ENCODE data around the gene NSF.
"Not testable (repeated sequence)": the region's sequence is repeated elsewhere in the genome, so short reads cannot be mapped to it uniquely, and the experiment has no call there.

Gene NSF

DNA sequence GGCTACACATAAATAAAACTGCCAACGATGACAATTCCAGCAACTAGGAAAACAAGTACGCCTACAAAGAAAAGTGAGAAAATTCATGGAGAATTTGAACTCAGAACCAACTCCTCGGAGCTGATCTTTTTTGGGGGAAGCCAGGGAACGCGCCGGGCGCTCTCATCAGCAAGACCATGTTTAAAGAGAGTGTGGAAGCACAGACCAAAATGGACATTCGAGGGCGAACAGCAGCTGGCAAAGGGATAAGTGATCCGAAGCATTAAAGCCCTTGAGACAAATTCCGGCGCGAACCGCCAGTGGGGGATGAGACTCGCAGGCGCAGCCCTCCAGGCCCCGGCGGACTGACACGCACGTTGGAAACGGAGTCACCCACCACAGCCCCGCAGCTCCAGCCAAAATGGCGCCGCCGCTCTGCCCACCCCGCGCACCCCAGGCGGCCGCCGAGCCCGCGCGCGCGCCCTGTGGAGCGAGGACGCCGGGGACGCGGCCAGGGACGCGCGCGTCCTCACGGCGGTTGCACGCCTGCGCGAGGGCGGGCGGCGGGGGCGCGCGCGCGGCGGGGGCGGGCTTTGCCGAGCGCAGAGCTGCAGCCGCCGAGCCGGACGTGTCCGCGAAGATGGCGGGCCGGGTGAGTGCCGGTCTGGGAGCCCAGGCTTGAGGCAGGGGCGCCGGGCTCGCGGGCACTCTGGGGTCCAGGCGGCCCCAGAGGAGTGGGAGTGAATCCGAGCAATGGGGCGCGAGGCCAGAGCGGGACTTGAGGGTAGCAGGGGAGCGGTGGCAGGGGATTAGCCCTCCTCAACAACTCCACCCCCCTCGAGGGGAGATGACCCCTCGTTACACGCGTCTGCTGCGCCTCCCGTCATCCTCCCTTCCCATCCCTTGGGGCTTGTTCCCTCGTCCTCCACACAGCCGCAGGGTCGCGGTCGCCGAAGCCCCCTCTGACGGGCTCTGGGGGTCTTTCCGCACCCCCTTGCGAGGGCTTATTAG is at the start of gene NSF:
TSS of gene NSF (plus strand) at position 513 of the 990 bp plus-strand sequence. CDS start at position 620, 107 bp downstream.
- not testable (repeated sequence) for H3K27ac ChIP-seq

DNA sequence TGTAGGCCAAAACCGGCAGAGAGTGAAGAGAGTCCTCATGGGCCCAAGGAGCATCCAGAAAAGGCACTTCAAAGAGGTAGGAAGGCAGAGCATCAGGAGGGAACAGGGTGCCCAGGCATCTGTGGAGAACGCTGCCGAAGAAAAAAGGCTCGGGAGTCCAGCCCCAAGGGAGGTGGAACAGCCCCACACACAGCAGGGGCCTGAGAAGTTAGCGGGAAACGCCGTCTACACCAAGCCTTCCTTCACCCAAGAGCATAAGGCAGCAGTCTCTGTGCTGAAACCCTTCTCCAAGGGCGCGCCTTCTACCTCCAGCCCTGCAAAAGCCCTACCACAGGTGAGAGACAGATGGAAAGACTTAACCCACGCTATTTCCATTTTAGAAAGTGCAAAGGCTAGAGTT is 41.9 kb upstream of the NSF start:
- not testable (repeated sequence) for H3K27ac ChIP-seq

DNA sequence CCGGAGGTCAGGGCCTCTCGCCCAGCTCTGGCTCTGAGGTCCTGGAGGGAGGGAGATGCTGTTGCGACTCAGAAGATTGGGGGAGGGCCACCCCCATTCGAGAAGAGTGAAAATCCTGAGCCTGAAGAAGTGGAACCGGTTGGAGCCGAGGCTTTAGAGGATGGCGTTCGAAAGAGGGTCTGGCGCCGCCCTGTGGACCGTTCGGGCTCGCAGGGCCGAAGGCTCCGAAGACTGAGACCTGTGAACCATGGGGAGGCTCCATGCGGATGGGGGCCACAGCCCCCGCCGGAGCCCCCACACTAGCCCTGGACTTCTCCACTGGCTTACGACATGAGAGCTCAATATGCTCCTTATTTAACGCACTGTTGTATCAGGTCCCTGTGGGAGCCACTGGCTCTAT is 31.3 kb upstream of the NSF start:
- H3K27ac ChIP-seq = not testable (repeated sequence)

DNA sequence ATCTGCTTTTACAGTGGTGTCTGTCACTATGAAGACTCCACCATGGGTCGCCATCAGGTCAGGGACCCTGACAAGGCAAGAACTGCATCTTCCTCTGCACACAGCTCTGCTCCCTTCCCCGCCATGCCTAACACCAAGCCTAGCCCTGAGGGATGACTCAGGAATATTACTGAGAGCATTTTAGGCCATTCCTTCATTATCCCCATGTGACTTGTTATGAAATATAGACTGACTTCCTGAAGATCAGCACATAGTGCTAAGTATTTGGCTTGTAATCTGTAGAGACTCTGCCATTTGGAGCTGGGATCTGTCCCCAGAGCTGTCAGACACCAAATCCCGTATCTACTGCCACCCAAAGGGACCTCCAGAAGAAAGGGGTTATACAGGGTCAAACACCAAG is 30.4 kb upstream of the NSF start:
- not testable (repeated sequence) for H3K27ac ChIP-seq

DNA sequence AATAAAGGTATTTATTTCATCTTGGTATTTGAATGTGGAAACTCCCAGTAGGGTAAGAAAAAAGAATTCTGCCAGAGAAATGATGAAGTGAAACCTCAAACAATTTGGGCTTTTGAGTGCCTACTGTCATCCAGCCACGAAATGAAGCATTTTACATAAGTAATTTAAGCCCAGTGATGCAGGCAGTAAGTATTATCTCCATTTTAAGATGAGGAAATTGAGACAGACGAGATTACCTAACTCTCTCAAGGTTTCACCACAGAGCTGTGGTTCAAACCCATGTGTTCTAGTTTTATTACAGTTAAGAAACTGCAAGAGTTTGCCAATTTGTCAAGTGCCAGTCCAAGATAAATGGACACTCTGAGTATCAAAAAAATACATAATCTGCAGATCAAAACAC is 24.2 kb upstream of the NSF start:
- H3K27ac ChIP-seq = not testable (repeated sequence)

DNA sequence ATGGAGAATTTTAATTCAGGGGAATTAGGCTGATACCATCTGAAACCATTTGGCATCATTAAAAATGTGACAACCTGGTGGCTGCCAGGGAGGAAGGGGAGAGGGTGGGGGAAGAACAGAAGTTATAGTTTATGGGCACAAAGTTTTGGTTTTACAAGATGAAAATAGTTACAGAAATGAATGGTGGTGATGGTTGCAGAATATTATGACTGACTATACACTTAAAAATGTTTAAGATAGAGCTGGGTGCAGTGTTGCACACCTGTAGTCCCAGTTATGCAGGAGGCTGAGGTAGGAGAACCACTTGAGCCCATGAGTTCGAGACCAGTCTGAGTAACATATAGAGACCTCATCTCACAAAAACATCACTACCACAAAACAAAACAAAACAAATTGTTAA is 23.5 kb upstream of the NSF start:
- not testable (repeated sequence) for H3K27ac ChIP-seq

DNA sequence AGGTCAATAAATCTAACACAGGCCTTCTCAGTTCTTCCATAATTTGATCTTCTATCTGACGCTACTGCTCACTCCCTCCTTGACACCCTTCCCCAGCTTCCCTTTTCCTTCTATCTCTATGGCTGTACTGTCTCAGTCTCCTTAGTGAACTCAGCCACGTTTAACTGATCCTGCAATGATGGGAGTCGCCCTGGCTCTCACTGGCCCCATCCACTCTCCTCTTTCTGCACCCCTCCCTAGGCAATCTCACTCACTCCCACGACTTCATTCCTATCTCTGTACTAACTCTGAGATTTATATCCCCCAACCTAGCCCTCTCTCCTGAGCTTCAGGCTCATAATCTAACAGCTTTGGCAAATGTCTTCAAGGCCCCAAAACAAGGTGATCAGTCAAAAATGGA is 18.7 kb upstream of the NSF start:
- not testable (repeated sequence) for H3K27ac ChIP-seq

DNA sequence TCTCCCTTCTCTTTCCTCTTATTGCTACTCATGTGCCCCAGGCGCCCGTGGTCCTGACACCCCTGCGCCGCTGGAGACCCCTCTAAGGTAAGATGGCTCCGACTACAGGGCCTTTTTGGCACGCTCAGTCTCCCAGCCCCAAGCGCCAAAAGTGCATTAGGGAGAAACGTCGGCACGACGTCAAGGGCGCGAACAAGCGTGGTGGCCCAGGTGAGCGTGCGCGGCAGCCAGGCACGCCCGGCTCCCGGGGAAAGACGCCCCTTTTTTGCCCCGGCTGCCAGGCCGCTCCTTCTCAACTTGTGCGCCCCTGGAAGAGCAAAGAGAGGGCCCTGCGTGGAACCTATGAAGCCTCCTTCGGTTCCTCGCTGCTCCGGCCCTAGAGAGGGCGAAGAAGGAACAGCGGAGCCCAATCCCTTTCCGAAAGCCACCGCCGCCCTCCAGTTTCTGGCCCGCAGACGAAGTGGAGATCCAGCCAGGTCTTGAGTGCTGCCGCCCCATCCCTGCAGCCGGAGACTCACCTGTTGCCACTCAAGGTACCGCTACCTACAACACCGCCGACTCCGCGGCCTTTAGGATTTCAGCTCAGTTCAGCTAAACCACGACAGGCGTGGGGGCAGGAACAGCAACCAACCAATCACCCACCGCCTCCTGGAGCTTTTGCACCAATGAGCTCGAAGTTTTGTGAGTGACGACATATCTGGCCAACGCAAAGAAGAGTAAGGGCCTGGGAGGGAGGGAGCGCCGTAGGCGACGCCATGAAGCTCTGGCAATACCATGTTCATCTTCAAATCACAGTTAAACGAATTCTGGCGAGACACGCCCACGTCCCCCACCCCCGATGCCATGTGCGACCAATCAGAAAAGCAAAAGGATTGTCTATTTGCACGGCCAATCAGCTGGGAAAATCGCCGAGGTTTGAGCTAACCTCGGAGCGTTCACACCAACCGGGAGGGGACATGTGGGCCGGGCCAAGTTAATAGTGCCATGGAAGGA is 11.1 kb upstream of the NSF start, which contains the start of gene ARL17A:
TSS of gene ARL17A (minus strand) at position 609 of the 993 bp plus-strand sequence. CDS start 3,369 bp downstream, outside the sequence.
- not testable (repeated sequence) for H3K27ac ChIP-seq

DNA sequence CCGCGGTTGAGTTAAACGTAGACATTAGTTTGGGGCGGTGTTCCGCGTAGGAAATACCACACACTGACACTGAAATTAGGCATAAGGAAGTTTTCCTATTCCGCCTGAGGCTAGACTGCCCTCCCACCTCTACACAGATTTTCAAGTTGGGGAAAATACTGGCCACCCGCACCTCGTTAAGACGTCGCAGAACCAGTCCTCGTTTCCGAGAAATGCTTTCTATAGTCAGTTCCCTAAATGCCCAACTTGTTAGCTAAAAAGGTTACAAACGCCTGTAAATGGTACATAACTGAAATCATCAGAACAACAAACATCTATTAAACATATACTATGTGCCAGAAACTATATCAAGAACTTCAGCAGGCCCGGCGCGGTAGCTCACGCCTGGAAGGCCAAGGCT is 10.4 kb upstream of the NSF start:
- H3K27ac ChIP-seq = not testable (repeated sequence)

DNA sequence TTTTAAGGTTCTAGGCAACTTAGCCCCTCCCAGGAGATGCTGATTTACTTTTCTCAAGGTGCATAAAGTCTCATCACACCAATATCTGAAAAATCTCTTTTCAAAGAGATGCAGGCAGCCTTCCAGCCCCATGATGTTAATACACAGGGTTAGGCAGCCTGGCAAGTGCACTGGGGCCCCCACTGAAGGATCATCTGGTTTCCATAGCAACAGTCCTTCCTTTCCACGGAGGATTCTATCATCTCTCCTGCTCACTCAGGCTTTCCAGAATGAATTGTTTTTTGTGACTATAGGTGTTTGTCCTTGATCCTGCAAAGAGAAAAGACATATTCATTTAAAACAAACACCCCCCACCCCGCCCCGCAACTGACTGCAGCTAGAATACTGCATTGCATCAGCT is 5.0 kb upstream of the NSF start:
- not testable (repeated sequence) for H3K27ac ChIP-seq

DNA sequence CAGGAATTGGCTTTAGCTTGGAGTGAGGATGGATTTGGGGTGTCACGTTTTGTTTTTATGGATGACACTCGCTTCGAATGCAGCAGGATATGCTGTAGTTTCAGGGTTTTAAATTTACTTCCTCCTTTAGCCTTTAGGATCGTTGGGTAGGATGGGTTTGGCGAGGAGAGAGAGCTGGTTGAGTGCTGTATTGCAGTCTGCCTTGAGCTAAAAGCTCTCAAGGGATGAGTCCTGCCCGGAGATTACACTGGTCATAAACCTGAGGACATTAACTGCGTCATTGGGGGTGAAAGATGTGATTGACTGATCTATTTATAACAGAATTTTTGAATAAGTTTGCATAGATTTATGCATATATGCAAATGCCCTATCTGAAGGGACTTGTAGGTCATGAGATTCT is 863 bp downstream of the NSF start:
- not testable (repeated sequence) for H3K27ac ChIP-seq

DNA sequence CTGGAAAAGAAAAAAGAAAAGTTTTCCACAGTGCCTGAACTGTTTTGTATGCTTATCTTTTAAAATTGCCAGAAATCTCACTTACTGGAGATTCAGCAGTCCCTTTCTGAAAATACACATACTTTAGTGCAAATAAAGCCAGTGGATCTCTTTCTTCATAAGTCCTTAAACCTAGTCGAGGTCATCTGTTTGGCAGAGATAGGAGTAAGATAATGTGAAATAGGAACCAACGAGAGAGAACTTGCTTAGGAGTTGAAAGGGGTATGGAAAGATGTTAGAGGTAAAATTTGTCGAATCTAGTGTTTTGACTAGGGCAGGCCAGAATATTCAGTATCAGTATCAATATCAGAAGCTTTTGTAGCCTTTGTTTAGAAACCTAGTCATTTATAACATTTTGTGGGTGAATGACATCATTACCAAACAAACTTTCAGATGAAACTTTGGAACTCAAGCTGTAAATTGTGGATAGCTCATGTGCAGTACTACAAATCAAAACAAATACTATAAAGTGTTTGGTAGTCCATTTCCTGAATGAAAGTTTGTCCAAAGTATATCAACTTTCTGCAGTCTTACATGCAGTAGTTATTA is 8.0 kb downstream of the NSF start:
- H3K27ac ChIP-seq = not testable (repeated sequence)

DNA sequence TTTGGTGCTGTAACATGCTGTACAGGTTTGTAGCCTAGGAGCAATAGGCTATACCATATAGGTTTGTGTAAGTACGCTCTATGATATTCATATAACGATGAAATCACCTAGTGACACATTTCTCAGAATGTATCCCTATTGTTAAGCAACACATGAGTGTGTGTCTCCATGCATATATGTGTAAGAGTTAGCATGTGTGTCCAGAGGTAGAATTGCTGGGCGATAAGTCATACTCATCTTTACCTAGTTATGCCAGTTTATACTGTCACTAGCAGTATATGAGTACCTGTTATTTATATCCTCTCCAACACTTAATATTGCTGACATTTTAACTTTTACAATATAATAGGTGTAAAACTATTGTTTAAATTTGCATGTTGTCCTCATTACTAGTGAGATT is 10.3 kb downstream of the NSF start:
- not testable (repeated sequence) for H3K27ac ChIP-seq

DNA sequence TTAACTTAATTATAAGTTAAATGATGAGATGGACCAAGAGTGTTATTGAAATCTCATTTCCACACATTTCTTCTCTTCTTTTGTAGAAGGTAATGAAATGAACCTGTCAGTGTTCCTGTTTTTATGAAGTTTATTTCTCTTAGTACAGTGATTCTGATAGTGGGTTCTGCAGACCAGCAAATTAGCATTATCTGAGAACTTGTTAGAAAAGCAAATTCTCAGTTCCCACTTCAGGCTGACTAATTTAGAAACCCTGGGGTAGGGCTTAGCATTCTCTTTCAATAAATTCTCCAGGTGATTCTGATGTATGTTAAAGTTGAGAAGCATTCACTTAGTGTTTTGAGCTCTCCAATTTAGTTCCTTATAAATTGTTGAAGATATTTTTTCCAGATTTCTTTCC is 12.7 kb downstream of the NSF start:
- H3K27ac ChIP-seq = not testable (repeated sequence)

DNA sequence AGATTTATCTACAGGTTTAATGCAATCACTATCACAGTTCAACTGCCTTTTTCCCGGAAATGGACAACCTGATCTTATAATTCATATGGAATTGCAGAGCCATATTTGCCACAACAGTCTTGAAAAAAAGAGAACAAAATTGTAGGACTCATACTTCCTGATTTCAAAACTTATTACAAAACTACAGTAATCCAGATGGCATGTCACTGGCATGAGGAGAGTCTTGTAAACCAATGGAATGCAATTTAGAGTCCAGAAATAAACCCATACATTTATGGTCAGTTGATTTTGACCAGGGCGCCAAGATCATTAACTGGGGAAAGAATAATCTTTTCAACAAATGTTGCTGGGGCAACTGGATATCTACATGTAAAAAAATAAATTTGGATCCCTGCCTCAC is 20.8 kb downstream of the NSF start:
- H3K27ac ChIP-seq = not testable (repeated sequence)

DNA sequence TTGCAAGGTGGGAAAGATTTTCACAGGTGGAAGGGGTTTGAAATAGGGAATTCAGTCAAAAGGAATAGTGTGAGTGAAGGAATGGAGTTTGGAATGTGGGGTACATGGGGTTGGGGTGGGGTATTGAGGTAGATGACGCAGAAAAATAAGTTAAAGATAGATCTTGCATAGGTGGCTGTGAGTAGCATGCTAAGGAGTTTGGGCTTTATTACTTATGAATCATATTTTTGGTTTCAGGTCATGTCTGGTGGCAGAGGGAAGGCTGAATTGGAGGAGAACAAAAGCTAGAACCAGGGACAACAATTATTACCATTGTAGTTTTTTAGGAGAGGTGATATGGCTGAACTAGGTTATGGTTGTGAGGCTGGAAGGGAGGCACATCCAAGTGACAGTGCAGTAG is 23.4 kb downstream of the NSF start:
- not testable (repeated sequence) for H3K27ac ChIP-seq

DNA sequence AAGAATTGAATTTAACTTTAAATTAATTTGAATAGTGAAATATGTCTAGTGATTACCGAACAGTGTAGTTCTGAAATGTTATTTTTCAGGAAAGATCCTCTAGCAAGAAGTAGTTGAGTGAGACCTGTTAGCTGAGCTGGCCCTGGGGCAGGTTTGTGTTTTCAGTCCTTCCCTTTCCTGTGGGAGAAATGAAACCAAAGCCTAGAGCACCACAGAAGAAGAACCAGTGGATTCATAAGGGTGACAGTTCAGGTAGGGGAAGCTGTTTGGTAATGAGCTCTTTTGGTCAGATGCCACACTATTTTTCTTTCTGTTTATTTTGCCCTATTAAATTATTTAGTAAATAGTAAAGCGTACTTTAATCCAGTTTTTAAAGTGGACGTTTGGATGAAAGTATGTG is 26.7 kb downstream of the NSF start:
- H3K27ac ChIP-seq = not testable (repeated sequence)

DNA sequence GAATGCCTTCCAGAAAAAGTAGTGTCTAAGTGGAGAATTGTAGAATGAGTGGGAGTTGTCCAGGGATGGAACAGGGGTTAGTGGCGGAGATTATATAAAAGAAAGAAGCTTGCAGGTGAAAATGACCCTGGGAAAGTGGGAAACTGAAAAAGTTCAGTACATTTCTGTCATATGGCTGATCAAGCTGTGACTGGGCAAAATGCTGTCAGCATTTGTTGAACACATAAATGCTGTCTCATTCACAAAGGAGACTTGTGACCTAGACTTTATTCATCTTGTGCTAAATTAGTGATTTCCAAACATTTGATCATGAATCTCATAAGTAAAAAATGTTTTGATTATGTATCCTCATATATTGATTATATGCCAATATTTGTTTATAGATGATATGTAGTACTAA is 28.5 kb downstream of the NSF start:
- H3K27ac ChIP-seq = not testable (repeated sequence)

DNA sequence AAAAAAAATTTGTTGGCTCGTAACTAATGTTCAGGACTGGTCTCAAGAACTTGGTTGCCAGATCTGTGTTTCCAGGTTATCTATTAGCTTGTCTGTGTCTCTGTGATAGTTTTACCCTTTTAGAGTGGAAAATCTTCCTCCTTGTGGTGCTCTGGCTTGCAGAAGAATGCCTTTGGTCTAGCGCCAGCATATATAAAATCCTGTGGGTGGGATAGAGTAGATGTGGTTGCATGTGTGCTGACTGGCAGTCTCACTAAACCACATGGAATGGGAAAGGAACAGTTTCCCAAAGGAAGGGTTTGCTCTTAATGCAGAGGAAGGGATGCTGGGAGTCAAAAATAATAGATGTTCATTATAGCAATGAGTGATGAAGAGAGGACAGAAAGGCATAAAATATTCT is 33.3 kb downstream of the NSF start:
- not testable (repeated sequence) for H3K27ac ChIP-seq

DNA sequence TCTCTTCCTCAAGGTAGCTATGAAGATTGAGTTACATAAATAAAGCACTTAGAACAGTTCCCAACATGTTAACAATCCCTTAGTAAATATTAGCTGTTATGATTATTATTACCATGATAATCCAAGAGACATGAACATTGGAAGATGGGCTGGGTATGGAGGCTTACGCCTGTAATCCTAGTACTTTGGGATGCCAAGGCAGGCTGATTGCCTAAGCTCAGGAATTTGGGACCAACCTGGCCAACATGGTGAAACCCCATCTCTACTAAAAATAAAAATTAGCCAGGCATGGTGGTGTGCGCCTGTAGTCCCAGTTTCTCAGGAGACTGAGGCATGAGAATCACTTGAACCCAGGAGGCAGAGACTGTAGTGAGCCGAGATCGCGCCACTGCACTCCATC is 34.3 kb downstream of the NSF start:
- not testable (repeated sequence) for H3K27ac ChIP-seq

DNA sequence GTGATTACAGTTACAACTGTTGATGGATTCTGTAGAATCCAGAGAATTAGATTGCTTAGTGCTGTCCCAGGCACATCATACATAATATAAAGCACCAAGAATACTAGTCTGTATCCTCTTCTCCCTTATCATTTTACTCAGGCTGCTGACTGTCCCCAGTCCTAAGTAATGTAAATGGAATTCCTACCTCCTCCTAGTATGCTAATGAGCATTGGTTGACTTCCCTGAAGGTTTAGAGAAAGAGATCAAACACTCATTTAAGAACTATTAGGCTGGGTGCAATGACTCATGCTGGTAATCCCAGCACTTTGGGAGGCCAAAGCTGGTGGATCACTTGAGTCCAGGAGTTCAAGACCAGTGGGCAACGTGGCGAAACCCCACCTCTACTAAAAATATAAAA is 37.0 kb downstream of the NSF start:
- not testable (repeated sequence) for H3K27ac ChIP-seq
